ENCODE data around the gene MYO1B.

Gene MYO1B

DNA sequence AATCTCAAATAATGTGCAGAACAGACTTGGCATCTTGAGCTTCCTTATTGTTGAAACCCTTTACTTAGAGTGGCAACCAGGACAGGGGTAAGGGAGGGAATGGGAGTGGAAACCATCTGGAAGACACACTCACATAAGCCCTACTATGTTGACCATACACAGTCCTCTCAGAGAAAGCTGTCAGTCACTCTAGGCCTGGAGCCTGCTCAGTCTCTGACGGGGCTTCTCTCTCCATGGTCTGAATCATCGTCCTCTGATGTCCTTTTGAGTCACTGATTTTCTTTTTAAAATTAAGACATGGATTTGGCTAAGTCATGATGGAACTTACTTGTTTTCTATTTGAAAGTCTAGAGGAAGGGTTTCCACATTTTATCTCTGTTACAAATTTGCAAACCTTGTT is 74.0 kb downstream of the MYO1B start:
- no peak for DNase-seq (ENCODE audit: low read depth in 4 of 4, low spot score in 1 of 4)

GRCh38 chr2:191320881-191321280 is 75.7 kb downstream of the MYO1B start:
- no peak for DNase-seq (ENCODE audit: low read depth in 4 of 4, low spot score in 1 of 4)

DNA sequence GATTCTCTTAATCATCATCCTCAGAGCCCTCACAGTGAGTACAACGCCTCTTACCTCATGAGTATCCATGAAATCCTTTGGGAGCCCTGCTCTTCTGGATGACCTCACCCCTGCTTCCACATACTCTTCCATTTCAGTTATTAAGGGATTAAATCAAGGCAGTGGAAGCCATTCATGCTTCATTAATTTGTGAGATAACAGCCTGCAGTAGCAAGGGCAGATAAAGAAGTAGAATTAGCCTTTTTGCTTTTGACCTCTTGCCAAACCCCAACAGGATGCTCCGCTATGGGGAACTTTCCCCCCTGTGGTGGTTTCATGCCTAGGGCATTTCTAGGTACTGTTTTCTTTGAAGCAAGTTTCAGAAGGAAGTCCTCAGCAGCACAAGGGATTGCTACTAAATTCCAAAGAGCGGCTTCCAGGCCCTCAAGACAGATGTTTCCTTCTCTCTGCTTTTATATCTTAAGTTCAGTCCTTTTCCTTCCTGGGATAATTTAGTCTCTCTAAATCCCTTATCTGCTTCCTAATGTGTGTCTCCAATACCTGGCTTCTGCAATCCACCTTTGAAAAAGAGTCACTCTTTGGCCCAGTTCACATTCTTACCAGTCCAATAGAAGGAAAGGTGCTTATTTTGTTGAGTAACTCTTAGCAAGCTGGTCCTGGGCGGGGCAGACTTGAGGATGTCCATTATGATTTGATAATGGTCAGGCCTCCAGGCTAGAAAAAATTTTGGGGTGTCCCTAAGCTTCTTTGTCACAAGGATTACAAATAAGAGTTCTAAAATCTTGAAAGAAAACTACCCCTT is 76.9 kb downstream of the MYO1B start:
- DNase-seq (ENCODE audit: low read depth in 4 of 4, low spot score in 1 of 4), result no peak

- DNase-seq (ENCODE audit: low read depth in 4 of 4, low spot score in 1 of 4), result no peak
Observed at GRCh38 chr2:191322828-191323506, 77.8 kb downstream of the MYO1B start.

- no peak for DNase-seq (ENCODE audit: low read depth in 4 of 4, low spot score in 1 of 4)
Observed at GRCh38 chr2:191325651-191326365, 80.6 kb downstream of the MYO1B start.

DNA sequence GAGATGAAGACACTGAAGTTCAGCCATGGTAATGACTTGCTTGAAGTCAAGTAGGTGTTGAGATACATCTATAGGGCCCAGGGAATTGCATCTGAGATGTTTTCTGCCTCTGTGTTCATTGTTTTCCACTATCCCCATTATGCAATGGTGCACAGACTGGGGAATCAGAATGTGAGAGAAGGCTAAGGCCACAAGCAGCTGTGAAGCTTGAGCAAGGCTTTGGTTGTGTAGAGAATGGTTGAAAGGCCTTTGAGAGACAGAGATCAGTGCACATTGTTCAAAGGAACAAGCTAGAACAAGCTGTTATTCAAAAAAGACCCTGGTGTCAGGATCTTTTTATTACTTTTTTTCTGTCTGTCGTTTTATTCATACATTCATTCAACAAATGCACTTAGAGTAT is 82.3 kb downstream of the MYO1B start:
- no peak for DNase-seq (ENCODE audit: low read depth in 4 of 4, low spot score in 1 of 4)

- DNase-seq (ENCODE audit: low read depth in 4 of 4, low spot score in 1 of 4), result no peak
Observed at GRCh38 chr2:191328150-191328809, 83.1 kb downstream of the MYO1B start.

DNA sequence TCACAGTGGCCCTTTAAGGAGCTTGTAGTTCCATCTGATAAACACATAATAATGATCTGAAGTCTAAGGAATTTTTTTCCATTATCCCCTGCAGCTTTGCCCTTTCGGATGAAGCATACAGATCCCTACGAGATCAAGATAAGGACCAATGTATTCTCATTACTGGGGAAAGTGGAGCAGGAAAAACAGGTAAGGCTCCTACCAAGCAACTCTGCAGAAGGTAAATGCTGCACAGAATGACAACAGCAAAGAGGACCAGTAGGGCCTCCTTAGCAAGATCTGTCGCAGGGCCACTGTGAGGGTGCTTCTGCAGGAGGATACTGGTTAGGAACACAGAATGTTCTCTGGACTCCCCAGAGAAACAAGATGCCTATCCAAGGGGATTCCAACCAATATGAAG is 84.6 kb downstream of the MYO1B start:
- no peak for DNase-seq (ENCODE audit: low read depth in 4 of 4, low spot score in 1 of 4)

GRCh38 chr2:191333911-191334357 is 88.7 kb downstream of the MYO1B start:
- no peak for DNase-seq (ENCODE audit: low read depth in 4 of 4, low spot score in 1 of 4)

GRCh38 chr2:191335875-191336464 is 90.8 kb downstream of the MYO1B start:
- DNase-seq (ENCODE audit: low read depth in 4 of 4, low spot score in 1 of 4), result no peak

- DNase-seq (ENCODE audit: low read depth in 4 of 4, low spot score in 1 of 4), result no peak
Observed at GRCh38 chr2:191341436-191341835, 96.2 kb downstream of the MYO1B start.

- no peak for DNase-seq (ENCODE audit: low read depth in 4 of 4, low spot score in 1 of 4)
Observed at GRCh38 chr2:191343796-191344338, 98.7 kb downstream of the MYO1B start.

- DNase-seq (ENCODE audit: low read depth in 4 of 4, low spot score in 1 of 4), result no peak
Observed at GRCh38 chr2:191345788-191346187, 100.6 kb downstream of the MYO1B start.

DNA sequence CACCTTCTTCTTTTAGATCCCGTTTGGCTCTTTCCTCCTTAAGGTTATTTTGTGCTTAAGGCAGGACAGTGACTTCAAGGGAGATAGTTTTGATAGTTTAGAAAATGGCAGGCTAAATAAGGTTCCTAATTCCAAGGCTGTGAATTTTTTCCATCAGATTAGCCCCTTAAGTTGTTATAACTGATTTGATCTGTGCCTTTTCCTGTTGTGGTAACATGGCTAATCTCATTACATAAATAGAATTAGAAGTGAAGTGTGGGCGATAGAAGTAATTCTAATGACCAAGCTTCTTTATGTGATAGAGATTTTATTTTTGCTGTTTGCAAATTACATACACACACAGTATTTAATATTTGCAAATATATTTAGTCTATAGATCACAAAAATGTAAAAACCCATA is 102.0 kb downstream of the MYO1B start:
- no peak for DNase-seq (ENCODE audit: low read depth in 4 of 4, low spot score in 1 of 4)

DNA sequence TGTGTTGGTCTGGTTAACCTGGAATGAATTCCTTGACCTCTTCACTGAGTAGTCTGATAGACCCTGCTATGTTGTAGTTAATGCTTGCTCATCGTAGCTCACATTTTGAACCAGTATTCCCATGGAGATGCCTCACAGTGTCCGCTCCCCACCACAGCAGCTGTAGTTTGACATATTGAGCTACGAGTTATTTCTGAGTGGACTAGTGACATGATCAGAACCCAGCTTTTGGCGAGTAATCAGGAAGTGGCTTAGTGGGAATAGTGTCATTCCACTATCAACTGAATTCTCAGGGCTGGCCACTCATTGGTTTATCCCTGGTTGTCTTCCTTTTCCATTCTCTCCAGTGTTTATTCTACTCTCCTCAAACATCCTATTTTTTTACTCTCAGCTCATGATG is 102.7 kb downstream of the MYO1B start:
- no peak for DNase-seq (ENCODE audit: low read depth in 4 of 4, low spot score in 1 of 4)

DNA sequence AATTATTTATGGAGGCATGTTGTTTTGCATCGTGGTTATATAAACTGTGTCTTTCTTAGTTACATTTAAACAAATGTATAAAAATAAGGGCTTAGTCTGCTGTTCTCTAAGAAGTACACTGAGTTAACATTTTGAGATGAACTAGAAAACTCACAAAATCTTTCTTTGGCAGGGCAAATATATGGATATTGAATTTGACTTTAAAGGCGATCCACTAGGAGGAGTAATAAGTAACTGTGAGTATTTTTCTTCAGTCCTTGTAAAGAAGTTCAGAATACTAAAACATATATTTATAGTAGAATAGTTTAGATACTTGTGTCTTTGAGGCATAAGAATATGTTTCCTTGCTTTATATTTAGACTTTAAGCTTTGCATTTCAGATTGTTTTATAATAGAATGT is 104.8 kb downstream of the MYO1B start:
- DNase-seq (ENCODE audit: low read depth in 4 of 4, low spot score in 1 of 4), result no peak

GRCh38 chr2:191350826-191351225 is 105.6 kb downstream of the MYO1B start:
- DNase-seq (ENCODE audit: low read depth in 4 of 4, low spot score in 1 of 4), result no peak

- no peak for DNase-seq (ENCODE audit: low read depth in 4 of 4, low spot score in 1 of 4)
Observed at GRCh38 chr2:191351298-191351697, 106.1 kb downstream of the MYO1B start.

- DNase-seq (ENCODE audit: low read depth in 4 of 4, low spot score in 1 of 4), result no peak
Observed at GRCh38 chr2:191351921-191352320, 106.7 kb downstream of the MYO1B start.

DNA sequence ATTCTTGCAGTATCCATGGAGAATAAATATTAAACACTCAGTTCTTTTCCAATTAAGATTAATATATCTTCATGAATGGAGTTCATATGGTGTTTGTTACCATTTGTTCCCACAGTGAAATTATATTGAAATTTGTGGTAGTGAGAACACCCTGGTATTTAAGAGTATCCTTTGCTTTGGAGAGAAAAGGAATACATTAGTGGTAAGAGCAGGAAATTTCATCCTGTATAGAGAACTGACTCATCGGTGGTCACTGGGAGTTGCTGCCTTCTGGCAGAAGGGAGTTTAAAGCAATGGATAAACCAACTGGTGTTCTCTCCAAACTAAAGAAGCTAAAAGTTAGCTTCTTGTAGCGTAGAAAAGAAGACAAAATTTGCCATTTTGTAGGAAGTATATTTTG is 107.3 kb downstream of the MYO1B start:
- no peak for DNase-seq (ENCODE audit: low read depth in 4 of 4, low spot score in 1 of 4)
